WTC11 (cell line): Measurements from ENCODE around the gene CD44. TPM values are rescaled to one million over a fixed set of nuclear protein-coding genes. Genes with fewer than 3 reads are reported as not detected.

Experiments
- ATAC-seq: fragments of 200-7000 bp; cut with Tn5 transposase; 2 replicates; pipeline ENCODE4 v1.10.0; 2021; ENCODE audit warnings: mild to moderate bottlenecking, moderate library complexity
- CTCF ChIA-PET: fragments of 300-600 bp; sonication (Branson Sonifier 250); formaldehyde crosslinking; loops from one replicate; lab custom pipeline; 2021; ENCODE audit warnings: antibody characterized with exemption; lab: Charles Lee
- POLR2A ChIA-PET: fragments of 350-600 bp; sonication (Branson Sonifier 250); formaldehyde crosslinking; loops from one replicate; lab custom pipeline; 2021; ENCODE audit warnings: antibody characterized with exemption; lab: Charles Lee
- DNase-seq: peaks from one replicate; pipeline ENCODE4 v3.0.0; 2021; ENCODE audit warnings: low spot score
- H3K27ac Mint-ChIP-seq: 2 replicates; pipeline ENCODE4 v1.8.0; 2021; ENCODE audit warnings: mixed read lengths
- H3K27me3 Mint-ChIP-seq: 2 replicates; pipeline ENCODE4 v1.8.0; 2021; ENCODE audit warnings: low read depth, mild to moderate bottlenecking, moderate library complexity, mixed read lengths
- H3K36me3 Mint-ChIP-seq: 2 replicates; pipeline ENCODE4 v1.8.0; 2021; ENCODE audit warnings: mixed read lengths
- H3K4me1 Mint-ChIP-seq: 2 replicates; pipeline ENCODE4 v1.8.0; 2022; ENCODE audit warnings: mixed read lengths
- H3K4me3 Mint-ChIP-seq: 2 replicates; pipeline ENCODE4 v1.8.0; 2021; ENCODE audit warnings: mild to moderate bottlenecking, moderate library complexity, mixed read lengths
- H3K9me3 Mint-ChIP-seq: 2 replicates; pipeline ENCODE4 v1.8.0; 2021; ENCODE audit warnings: mixed read lengths
- ARID4B ChIP-seq: sonication (generic); formaldehyde crosslinking; IDR thresholded peaks from 2 replicates; pipeline ENCODE4 v1.8.0; 2023; ENCODE audit warnings: missing genetic modification reagents, mild to moderate bottlenecking, borderline replicate concordance
- CDX4 ChIP-seq: fragments of 250-450 bp; sonication (Bioruptor Pico); IDR thresholded peaks from 2 replicates; pipeline ENCODE4 v1.9.0; 2021; ENCODE audit warnings: moderate library complexity, mild to moderate bottlenecking, inconsistent platforms, borderline replicate concordance
- CREM ChIP-seq: sonication (generic); formaldehyde crosslinking; IDR thresholded peaks from 2 replicates; pipeline ENCODE4 v1.8.1; 2022; ENCODE audit warnings: mild to moderate bottlenecking, missing genetic modification reagents, moderate library complexity
- ETV6 ChIP-seq: sonication (generic); formaldehyde crosslinking; IDR thresholded peaks from 2 replicates; pipeline ENCODE4 v1.8.1; 2022; ENCODE audit warnings: mild to moderate bottlenecking, missing genetic modification reagents
- FOXJ3 ChIP-seq: sonication (generic); formaldehyde crosslinking; IDR thresholded peaks from 2 replicates; pipeline ENCODE4 v1.9.0; 2021; ENCODE audit warnings: missing genetic modification reagents, mild to moderate bottlenecking, borderline replicate concordance
- IRF1 ChIP-seq: sonication (generic); formaldehyde crosslinking; IDR thresholded peaks from 2 replicates; pipeline ENCODE4 v1.8.0; 2023; ENCODE audit warnings: missing genetic modification reagents
- JUN ChIP-seq: sonication (generic); formaldehyde crosslinking; IDR thresholded peaks from 2 replicates; pipeline ENCODE4 v1.8.0; 2023; ENCODE audit warnings: mild to moderate bottlenecking, missing genetic modification reagents
- KAT7 ChIP-seq: sonication (generic); formaldehyde crosslinking; IDR thresholded peaks from 2 replicates; pipeline ENCODE4 v1.8.1; 2023; ENCODE audit warnings: missing genetic modification reagents, mild to moderate bottlenecking, borderline replicate concordance
- MLX ChIP-seq: sonication (generic); formaldehyde crosslinking; IDR thresholded peaks from 2 replicates; pipeline ENCODE4 v1.8.1; 2023; ENCODE audit warnings: mild to moderate bottlenecking, missing genetic modification reagents, moderate library complexity
- MYBL2 ChIP-seq: sonication (generic); formaldehyde crosslinking; IDR thresholded peaks from 2 replicates; pipeline ENCODE4 v1.8.1; 2023; ENCODE audit warnings: mild to moderate bottlenecking, moderate library complexity, missing genetic modification reagents
- NFYB ChIP-seq: sonication (generic); formaldehyde crosslinking; conservative IDR thresholded peaks from 2 replicates; pipeline ENCODE4 v1.8.0; 2022; ENCODE audit warnings: low read depth, missing genetic modification reagents
- NR2C2 ChIP-seq: sonication (generic); formaldehyde crosslinking; IDR thresholded peaks from 2 replicates; pipeline ENCODE4 v1.8.0; 2022; ENCODE audit warnings: mild to moderate bottlenecking, missing genetic modification reagents
- RORB ChIP-seq: fragments of 250-450 bp; sonication (Bioruptor Pico); IDR thresholded peaks from 2 replicates; pipeline ENCODE4 v1.9.0; 2021; ENCODE audit warnings: mild to moderate bottlenecking
- TCF7 ChIP-seq: sonication (generic); formaldehyde crosslinking; IDR thresholded peaks from 2 replicates; pipeline ENCODE4 v1.8.0; 2022; ENCODE audit warnings: mild to moderate bottlenecking, low read depth, missing genetic modification reagents, moderate library complexity
- ZBTB21 ChIP-seq: sonication (generic); formaldehyde crosslinking; IDR thresholded peaks from 2 replicates; pipeline ENCODE4 v1.8.1; 2023; ENCODE audit warnings: mild to moderate bottlenecking, missing genetic modification reagents, borderline replicate concordance
- ZNF121 ChIP-seq: sonication (generic); formaldehyde crosslinking; IDR thresholded peaks from 2 replicates; pipeline ENCODE4 v1.8.0; 2023; ENCODE audit warnings: missing genetic modification reagents
- ZNF416 ChIP-seq: fragments of 250-450 bp; sonication (Bioruptor Pico); IDR thresholded peaks from 2 replicates; pipeline ENCODE4 v1.9.0; 2021; ENCODE audit warnings: mild to moderate bottlenecking, inconsistent platforms
- total RNA-seq: library from RNA; stranded (reverse); gene quantifications from 3 replicates; pipeline ENCODE4 v1.2.3, GENCODE V29; 2021
- TF ChIP-seq, protein P1 (sequence below): fragments of 250-450 bp; sonication (Bioruptor Pico); conservative IDR thresholded peaks from 2 replicates; pipeline ENCODE4 v1.9.0; 2021; ENCODE audit warnings: mild to moderate bottlenecking

Gene CD44
- total RNA-seq, 1 experiment from 2014 or later = 12.0 TPM

DNA sequence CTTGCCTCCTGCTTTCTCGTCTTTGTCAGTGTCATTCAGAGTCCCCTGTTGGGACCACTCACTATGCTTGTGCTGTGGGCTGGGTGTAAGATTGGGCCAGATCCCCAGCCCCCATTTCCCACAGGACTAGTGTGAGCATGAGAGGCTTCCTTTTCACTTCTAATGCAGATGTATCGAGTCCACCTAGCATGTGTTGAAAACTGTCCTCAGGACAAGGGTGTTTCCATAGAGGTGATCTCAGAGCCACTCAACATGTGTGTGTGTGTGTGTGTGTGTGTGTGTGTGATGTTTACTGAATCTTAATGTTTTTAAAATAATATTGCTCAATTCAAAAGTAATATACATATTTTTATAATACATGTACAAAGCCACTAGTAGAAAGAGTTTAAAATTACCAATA, 11.4 kb upstream of the CD44 start (continued):
- TF ChIP-seq CDX4 = no peak
- TF ChIP-seq NFYB = no peak
- TF ChIP-seq MYBL2 (CRISPR knock-in tag) = no peak
- TF ChIP-seq FOXJ3 = no peak
- no peak for TF ChIP-seq TCF7 (CRISPR knock-in tag)
- no peak for TF ChIP-seq ZBTB21 (CRISPR knock-in tag)
- TF ChIP-seq MLX = no peak
- TF ChIP-seq ZNF121 (CRISPR knock-in tag) = no peak
- no peak for TF ChIP-seq RORB (CRISPR knock-in tag)
- TF ChIP-seq JUN (CRISPR knock-in tag) = no peak

GRCh38 chr11:35131094-35131493, 7.9 kb upstream of the CD44 start:
- DNase-seq = no peak
- CTCF ChIA-PET = interaction anchor here (1.8 kb wide), 1 partner anchor 9 kb away, joined by 4 read pairs; no protein-coding TSS in a partner anchor
- Mint-ChIP-seq H3K27ac (no peak overlapping the region; the same call in 1 of the 2 replicates), H3K9me3 (no peaks in the 10 kb centered on the region), H3K4me3 (no peak overlapping the region), H3K4me1 (peaks cover 13% of the 10 kb centered on the region), H3K27me3 (peaks cover 12% of the 10 kb centered on the region), H3K36me3 (no peaks in the 10 kb centered on the region)
- no peak for ATAC-seq
- POLR2A ChIA-PET = no interaction called here
- TF ChIP-seq ZNF416 (CRISPR knock-in tag) (no peak), KAT7 (CRISPR knock-in tag) (no peak), NR2C2 (CRISPR knock-in tag) (no peak), MYBL2 (CRISPR knock-in tag) (no peak), ARID4B (CRISPR knock-in tag) (no peak)

- peaks cover 20% of the 10 kb centered on the region for H3K27me3 Mint-ChIP-seq
- ChIA-PET POLR2A (no interaction called here), CTCF (no interaction called here)
- no peak for DNase-seq
- no peaks in the 10 kb centered on the region for H3K9me3 Mint-ChIP-seq
- H3K4me1 Mint-ChIP-seq = peaks cover 13% of the 10 kb centered on the region
- TF ChIP-seq, protein P1, sequence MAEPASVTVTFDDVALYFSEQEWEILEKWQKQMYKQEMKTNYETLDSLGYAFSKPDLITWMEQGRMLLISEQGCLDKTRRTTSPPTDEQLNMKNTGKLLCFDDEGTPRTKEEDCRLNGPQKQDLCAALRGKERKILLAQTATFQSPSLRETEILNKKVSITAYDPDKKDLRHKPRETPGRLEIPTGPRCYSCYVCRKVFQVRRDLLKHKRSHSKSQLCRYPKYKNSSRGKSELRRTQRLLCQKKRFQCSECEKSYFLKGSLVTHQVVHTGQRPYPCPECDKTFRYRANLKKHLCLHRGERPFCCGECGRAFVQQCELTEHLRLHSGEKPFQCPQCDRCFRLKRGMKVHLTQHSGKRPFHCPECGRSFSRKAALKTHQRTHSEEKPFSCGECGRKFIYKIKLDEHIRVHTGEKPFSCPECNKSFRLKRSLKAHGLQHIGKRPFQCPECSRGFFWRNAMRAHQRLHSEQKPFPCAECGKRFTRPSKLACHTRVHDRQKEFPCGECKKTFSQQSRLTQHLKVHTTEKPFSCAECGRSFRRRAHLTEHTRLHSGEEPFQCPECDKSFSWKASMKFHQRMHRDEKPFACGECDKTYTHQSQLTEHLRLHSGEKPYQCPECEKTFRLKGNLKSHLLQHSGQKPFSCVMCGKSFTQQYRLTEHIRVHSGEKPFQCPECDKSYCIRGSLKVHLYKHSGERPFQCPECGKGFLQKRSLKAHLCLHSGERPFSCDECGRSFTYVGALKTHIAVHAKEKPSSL (CRISPR knock-in tag) = no peak
- TF ChIP-seq CREM (CRISPR knock-in tag) = no peak
- TF ChIP-seq IRF1 (CRISPR knock-in tag) = no peak
- TF ChIP-seq ETV6 (CRISPR knock-in tag) = no peak
- H3K4me3 Mint-ChIP-seq = no peak overlapping the region
- no peaks in the 10 kb centered on the region for H3K36me3 Mint-ChIP-seq
- no peak overlapping the region for H3K27ac Mint-ChIP-seq
- ATAC-seq = no peak
Observed at GRCh38 chr11:35131886-35132285, 7.1 kb upstream of the CD44 start.
